ENCODE data around the gene ARID3C.

The ARID3C gene

GRCh38 chr9:34630402-34631154, 1.7 kb upstream of the ARID3C start:
- DNase-seq = no peak
- Histone ChIP-seq H3K79me2 (ENCODE audit: control insufficient read depth, insufficient read depth, low read length) (no peaks in the 10 kb centered on the region), H2BK120ac (ENCODE audit: low read depth, low read length) (no peak overlapping the region), H4K8ac (ENCODE audit: low read depth, low read length) (no peak overlapping the region), H3K4me1 (ENCODE audit: control insufficient read depth, low read depth, low read length) (peaks cover 2% of the 10 kb centered on the region), H3K4me2 (ENCODE audit: low read length) (no peak overlapping the region), H4K5ac (ENCODE audit: low read length) (no peak overlapping the region), H2BK5ac (ENCODE audit: low read length) (no peak overlapping the region), H2AK5ac (ENCODE audit: low read length) (no peak overlapping the region), H3K18ac (ENCODE audit: low read length) (no peak overlapping the region), H3K27me3 (ENCODE audit: insufficient read depth, low read length, poor library complexity) (peaks cover 53% of the 10 kb centered on the region), H3K79me1 (ENCODE audit: low read length) (no peaks in the 10 kb centered on the region), H3K4me3 (ENCODE audit: low read length) (no peak overlapping the region), H3K4ac (ENCODE audit: low read depth, low read length) (no peak overlapping the region), H3K9ac (ENCODE audit: low read length) (no peak overlapping the region), H3K56ac (ENCODE audit: low read length) (no peak overlapping the region), H3K36me3 (ENCODE audit: control insufficient read depth, insufficient read depth, low read length) (peaks cover 4% of the 10 kb centered on the region), H2BK15ac (replicated peaks; ENCODE audit: low read depth) (no peak overlapping the region), H3K27ac (ENCODE audit: low read depth, low read length) (no peak overlapping the region), H3K23ac (ENCODE audit: low read length) (no peak overlapping the region)
- WGBS (ENCODE audit: extremely low coverage, insufficient coverage, low lambda C conversion rate) = no CpG with 5 or more reads among the region's 5 CpGs

DNA sequence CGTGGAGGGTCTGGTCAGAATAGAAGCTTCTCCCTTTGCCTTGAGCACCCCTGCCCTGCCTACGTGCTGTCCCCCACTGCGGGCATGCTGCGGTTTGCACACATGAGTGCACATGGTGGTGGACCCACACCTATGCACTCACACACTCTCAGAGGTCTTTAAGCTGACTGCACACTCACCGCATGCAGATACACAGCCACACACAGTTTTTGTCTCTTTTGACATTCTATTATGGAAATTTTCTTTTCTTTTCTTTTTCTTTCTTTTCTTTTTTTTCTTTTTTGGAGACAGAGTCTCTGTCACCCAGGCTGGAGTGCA, 584 bp upstream of the ARID3C start:
- Histone ChIP-seq H3K9ac (ENCODE audit: low read length) (no peak overlapping the region), H3K27ac (ENCODE audit: low read depth, low read length) (no peak overlapping the region), H3K4me2 (ENCODE audit: low read length) (no peak overlapping the region), H3K18ac (ENCODE audit: low read length) (no peak overlapping the region), H2BK15ac (replicated peaks; ENCODE audit: low read depth) (no peak overlapping the region), H3K56ac (ENCODE audit: low read length) (no peak overlapping the region), H2AK5ac (ENCODE audit: low read length) (no peak overlapping the region), H3K23ac (ENCODE audit: low read length) (no peak overlapping the region), H3K79me2 (ENCODE audit: control insufficient read depth, insufficient read depth, low read length) (no peaks in the 10 kb centered on the region), H3K4ac (ENCODE audit: low read depth, low read length) (no peak overlapping the region), H4K5ac (ENCODE audit: low read length) (no peak overlapping the region), H3K4me3 (ENCODE audit: low read length) (no peak overlapping the region), H3K79me1 (ENCODE audit: low read length) (no peaks in the 10 kb centered on the region), H3K27me3 (ENCODE audit: insufficient read depth, low read length, poor library complexity) (peaks cover 61% of the 10 kb centered on the region), H2BK120ac (ENCODE audit: low read depth, low read length) (no peak overlapping the region), H4K8ac (ENCODE audit: low read depth, low read length) (no peak overlapping the region), H3K4me1 (ENCODE audit: control insufficient read depth, low read depth, low read length) (peaks cover 2% of the 10 kb centered on the region), H3K36me3 (ENCODE audit: control insufficient read depth, insufficient read depth, low read length) (no peaks in the 10 kb centered on the region), H2BK5ac (ENCODE audit: low read length) (no peak overlapping the region)
- no peak for DNase-seq
- no CpG with 5 or more reads among the region's 5 CpGs for WGBS (ENCODE audit: extremely low coverage, insufficient coverage, low lambda C conversion rate)

GRCh38 chr9:34627716-34628655, 880 bp downstream of the ARID3C start:
- H4K8ac ChIP-seq (ENCODE audit: low read depth, low read length) = no peak overlapping the region
- H2AK5ac ChIP-seq (ENCODE audit: low read length) = no peak overlapping the region
- H3K56ac ChIP-seq (ENCODE audit: low read length) = no peak overlapping the region
- no CpG with 5 or more reads among the region's 20 CpGs for WGBS (ENCODE audit: extremely low coverage, insufficient coverage, low lambda C conversion rate)
- H3K36me3 ChIP-seq (ENCODE audit: control insufficient read depth, insufficient read depth, low read length) = no peaks in the 10 kb centered on the region
- H3K4me3 ChIP-seq (ENCODE audit: low read length) = no peak overlapping the region
- peak overlapping the region; percentile 66 for H3K23ac ChIP-seq (ENCODE audit: low read length)
- no peak overlapping the region for H4K5ac ChIP-seq (ENCODE audit: low read length)
- no peak overlapping the region for H2BK120ac ChIP-seq (ENCODE audit: low read depth, low read length)
- H3K4me1 ChIP-seq (ENCODE audit: control insufficient read depth, low read depth, low read length) = no peaks in the 10 kb centered on the region
- H3K79me2 ChIP-seq (ENCODE audit: control insufficient read depth, insufficient read depth, low read length) = no peaks in the 10 kb centered on the region
- no peak overlapping the region for H2BK5ac ChIP-seq (ENCODE audit: low read length)
- peaks cover 67% of the 10 kb centered on the region for H3K27me3 ChIP-seq (ENCODE audit: insufficient read depth, low read length, poor library complexity)
- no peaks in the 10 kb centered on the region for H3K79me1 ChIP-seq (ENCODE audit: low read length)
- H3K4me2 ChIP-seq (ENCODE audit: low read length) = peak overlapping the region; percentile 25
- no peak overlapping the region for H3K18ac ChIP-seq (ENCODE audit: low read length)
- H3K4ac ChIP-seq (ENCODE audit: low read depth, low read length) = no peak overlapping the region
- no peak overlapping the region for H3K9ac ChIP-seq (ENCODE audit: low read length)
- H3K27ac ChIP-seq (ENCODE audit: low read depth, low read length) = no peak overlapping the region
- no peak for DNase-seq
- H2BK15ac ChIP-seq (replicated peaks; ENCODE audit: low read depth) = no peak overlapping the region

DNA sequence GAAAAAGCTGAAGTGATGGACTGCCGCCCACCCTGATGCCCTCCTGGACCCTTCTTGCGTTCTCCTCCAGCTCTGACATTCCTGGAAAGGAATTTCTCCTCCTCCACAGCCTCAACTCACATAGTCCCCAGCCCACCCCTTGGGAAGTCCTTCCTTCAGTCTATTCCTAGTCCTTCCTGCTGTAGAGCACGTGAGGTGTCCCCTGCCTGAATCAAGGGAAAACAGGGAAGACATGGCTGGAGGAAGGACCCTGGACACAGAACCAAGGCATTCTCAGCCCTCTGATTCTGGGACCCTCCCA, 3.7 kb downstream of the ARID3C start:
- Histone ChIP-seq H3K9ac (ENCODE audit: low read length) (no peak overlapping the region), H2BK5ac (ENCODE audit: low read length) (no peak overlapping the region), H4K8ac (ENCODE audit: low read depth, low read length) (no peak overlapping the region), H3K27me3 (ENCODE audit: insufficient read depth, low read length, poor library complexity) (peaks cover 56% of the 10 kb centered on the region), H3K18ac (ENCODE audit: low read length) (no peak overlapping the region), H3K36me3 (ENCODE audit: control insufficient read depth, insufficient read depth, low read length) (no peaks in the 10 kb centered on the region), H2BK120ac (ENCODE audit: low read depth, low read length) (no peak overlapping the region), H3K4me2 (ENCODE audit: low read length) (no peak overlapping the region), H2BK15ac (replicated peaks; ENCODE audit: low read depth) (no peak overlapping the region), H3K79me1 (ENCODE audit: low read length) (no peaks in the 10 kb centered on the region), H3K56ac (ENCODE audit: low read length) (no peak overlapping the region), H3K79me2 (ENCODE audit: control insufficient read depth, insufficient read depth, low read length) (no peaks in the 10 kb centered on the region), H3K27ac (ENCODE audit: low read depth, low read length) (no peak overlapping the region), H3K4ac (ENCODE audit: low read depth, low read length) (no peak overlapping the region), H4K5ac (ENCODE audit: low read length) (no peak overlapping the region), H3K4me1 (ENCODE audit: control insufficient read depth, low read depth, low read length) (no peaks in the 10 kb centered on the region), H3K23ac (ENCODE audit: low read length) (no peak overlapping the region), H3K4me3 (ENCODE audit: low read length) (no peak overlapping the region), H2AK5ac (ENCODE audit: low read length) (no peak overlapping the region)
- DNase-seq = no peak
- no CpG with 5 or more reads among the region's 3 CpGs for WGBS (ENCODE audit: extremely low coverage, insufficient coverage, low lambda C conversion rate)

DNA sequence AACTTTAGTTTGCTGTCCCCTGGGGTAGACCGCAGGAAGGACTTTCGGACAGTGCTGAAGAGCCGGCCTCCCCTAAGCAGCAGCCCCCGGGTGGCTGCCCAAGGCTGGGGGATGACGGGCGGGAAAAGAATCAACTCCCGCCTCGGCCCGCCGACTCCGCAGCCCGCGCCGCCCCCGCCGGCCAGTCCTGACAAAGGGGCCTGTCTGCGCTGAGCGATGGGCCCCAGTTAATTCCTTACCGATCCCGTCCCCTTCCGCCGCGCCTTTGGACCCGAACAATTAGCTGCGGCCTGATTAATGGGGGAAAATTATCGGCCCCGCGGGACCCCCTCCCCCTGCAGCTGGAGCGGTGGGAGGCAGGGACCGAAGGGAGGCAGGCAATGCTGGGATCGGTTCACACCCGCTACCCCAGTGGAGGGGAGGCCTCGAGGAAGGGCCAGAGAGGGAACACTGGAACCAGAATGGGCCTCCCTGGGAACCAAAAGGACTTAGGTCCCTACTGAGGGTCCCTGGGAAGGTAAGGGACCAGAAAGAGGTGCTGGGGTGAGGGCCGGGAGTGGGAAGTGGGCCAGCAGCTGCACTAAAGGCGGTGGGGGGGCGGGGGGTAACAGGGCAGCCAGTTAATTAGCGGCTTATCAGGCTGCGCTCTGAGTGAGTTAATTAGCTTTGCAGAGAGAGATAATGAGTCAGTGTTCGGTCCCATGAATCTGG, 4.2 kb downstream of the ARID3C start:
- peak; percentile 30 for DNase-seq
- Histone ChIP-seq H3K23ac (ENCODE audit: low read length) (no peak overlapping the region), H3K36me3 (ENCODE audit: control insufficient read depth, insufficient read depth, low read length) (no peaks in the 10 kb centered on the region), H4K5ac (ENCODE audit: low read length) (no peak overlapping the region), H2BK120ac (ENCODE audit: low read depth, low read length) (no peak overlapping the region), H3K56ac (ENCODE audit: low read length) (peak overlapping the region; percentile 56), H3K9ac (ENCODE audit: low read length) (peak overlapping the region; percentile 18), H4K8ac (ENCODE audit: low read depth, low read length) (no peak overlapping the region), H3K79me2 (ENCODE audit: control insufficient read depth, insufficient read depth, low read length) (no peaks in the 10 kb centered on the region), H3K79me1 (ENCODE audit: low read length) (no peaks in the 10 kb centered on the region), H3K4me3 (ENCODE audit: low read length) (no peak overlapping the region), H3K4me1 (ENCODE audit: control insufficient read depth, low read depth, low read length) (peaks cover 2% of the 10 kb centered on the region), H2BK5ac (ENCODE audit: low read length) (no peak overlapping the region), H2BK15ac (replicated peaks; ENCODE audit: low read depth) (no peak overlapping the region), H3K18ac (ENCODE audit: low read length) (no peak overlapping the region), H3K27ac (ENCODE audit: low read depth, low read length) (peak overlapping the region; percentile 39), H3K27me3 (ENCODE audit: insufficient read depth, low read length, poor library complexity) (peaks cover 52% of the 10 kb centered on the region), H2AK5ac (ENCODE audit: low read length) (no peak overlapping the region), H3K4ac (ENCODE audit: low read depth, low read length) (no peak overlapping the region), H3K4me2 (ENCODE audit: low read length) (no peak overlapping the region)
- WGBS (ENCODE audit: extremely low coverage, insufficient coverage, low lambda C conversion rate) = no CpG with 5 or more reads among the region's 39 CpGs
